NCI-H2196 (cell line): ENCODE results near the gene EREG.
"Not testable (repeated sequence)": the region's sequence is repeated elsewhere in the genome, so short reads cannot be mapped to it uniquely, and the experiment has no call there.

Experiments
- DNase-seq: peaks from one replicate; lab custom pipeline; 2025; ENCODE audit not compliant: unreplicated experiment; lab: John Stamatoyannopoulos, UW

The EREG gene

GRCh38 chr4:74387790-74388189 is 22.8 kb downstream of the EREG start:
- DNase-seq: no peak

GRCh38 chr4:74389494-74389893 is 24.5 kb downstream of the EREG start:
- no peak for DNase-seq

- DNase-seq: no peak
Observed at GRCh38 chr4:74390677-74391076, 25.7 kb downstream of the EREG start.

- no peak for DNase-seq
Observed at GRCh38 chr4:74391346-74391745, 26.4 kb downstream of the EREG start.

GRCh38 chr4:74391890-74392475 is 27.0 kb downstream of the EREG start:
- no peak for DNase-seq

- no peak for DNase-seq
Observed at GRCh38 chr4:74394476-74395136, 29.7 kb downstream of the EREG start.

GRCh38 chr4:74395633-74396032 is 30.7 kb downstream of the EREG start:
- DNase-seq: no peak

GRCh38 chr4:74397748-74398426 is 32.9 kb downstream of the EREG start:
- DNase-seq: no peak

GRCh38 chr4:74398894-74399589 is 34.1 kb downstream of the EREG start:
- DNase-seq: not testable (repeated sequence)

GRCh38 chr4:74400395-74400794 is 35.5 kb downstream of the EREG start:
- no peak for DNase-seq

GRCh38 chr4:74402692-74403456 is 37.9 kb downstream of the EREG start:
- no peak for DNase-seq

- no peak for DNase-seq
Observed at GRCh38 chr4:74407891-74408290, 42.9 kb downstream of the EREG start.

GRCh38 chr4:74408639-74409038 is 43.7 kb downstream of the EREG start:
- DNase-seq: no peak

GRCh38 chr4:74410272-74410671 is 45.3 kb downstream of the EREG start:
- no peak for DNase-seq

GRCh38 chr4:74412225-74412624 is 47.3 kb downstream of the EREG start:
- no peak for DNase-seq

GRCh38 chr4:74413265-74413664 is 48.3 kb downstream of the EREG start:
- DNase-seq: no peak

GRCh38 chr4:74414149-74414809 is 49.3 kb downstream of the EREG start:
- no peak for DNase-seq

GRCh38 chr4:74415602-74416300 is 50.8 kb downstream of the EREG start:
- DNase-seq: no peak

- DNase-seq: no peak
Observed at GRCh38 chr4:74418063-74418670, 53.2 kb downstream of the EREG start.

GRCh38 chr4:74420863-74421262 is 55.9 kb downstream of the EREG start:
- no peak for DNase-seq
